HCT116 (cell line): ENCODE results near the gene RGS17. TPM values are rescaled to one million over a fixed set of nuclear protein-coding genes. Genes with fewer than 3 reads are reported as not detected.

Experiments
- ATAC-seq: fragments of 200-7000 bp; cut with Tn5 transposase; 2 replicates; pipeline ENCODE4 v1.9.1; 2020; ENCODE audit warnings: mild to moderate bottlenecking, moderate library complexity
- BruUV-seq: library from RNA; stranded (reverse); fragments of 400-500 nt; replicated peaks from 2 replicates; lab custom pipeline; 2021; lab: Mats Ljungman, UMichigan
- CTCF ChIA-PET: fragments of 300-600 bp; sonication (Branson Sonifier 250); formaldehyde crosslinking; loops from one replicate; lab custom pipeline; 2021; ENCODE audit warnings: antibody characterized with exemption; lab: Charles Lee
- POLR2A ChIA-PET: fragments of 300-600, 350-600 bp; sonication (Branson Sonifier 250); formaldehyde crosslinking; loops from one replicate; lab custom pipeline; 2021; ENCODE audit warnings: antibody characterized with exemption; lab: Charles Lee
- RAD21 ChIA-PET, 2 experiments: fragments of 300-600 bp; sonication (Branson Sonifier 250); formaldehyde crosslinking; loops; one replicate each; lab custom pipeline; 2023; ENCODE audit warnings: low total read pairs in 2 of 2; ENCODE audit not compliant: uncharacterized antibody in 2 of 2, unreplicated experiment in 2 of 2, low non-redundant PET in 1 of 2; lab: Charles Lee
- DNase-seq: peaks from one replicate; pipeline ENCODE4 v3.0.0-alpha.2; 2010; ENCODE audit warnings: low read depth, low spot score
- H2AFZ ChIP-seq: fragments of 200-600 bp; shearing (Covaris generic), sonication (generic); 2 replicates; pipeline ENCODE4 v1.6.1; 2017; ENCODE audit warnings: low read depth, mixed run types, mixed read lengths, antibody characterized with exemption, low read length; ENCODE audit not compliant: poor library complexity, severe bottlenecking
- H3K27ac ChIP-seq: 2 replicates; pipeline ENCODE4 v1.5.1; 2012; ENCODE audit warnings: low read depth, low read length
- H3K27me3 ChIP-seq: fragments of 200-600 bp; sonication (generic); 2 replicates; pipeline ENCODE4 v1.6.1; 2016; ENCODE audit warnings: mixed run types, low read length, mixed read lengths; ENCODE audit not compliant: insufficient read depth
- H3K36me3 ChIP-seq, 2 experiments: fragments of 200-500 bp in 1 of 2; fragments of 200-600 bp in 1 of 2; sonication (Bioruptor generic) in 1 of 2; sonication (generic) in 1 of 2; 2 replicates each; pipeline versions ENCODE4 v1.5.1 to v1.6.1; 2014 to 2016; ENCODE audit warnings: low read length in 2 of 2, inconsistent platforms in 1 of 2, mixed read lengths in 1 of 2, mixed run types in 1 of 2; ENCODE audit not compliant: insufficient read depth in 2 of 2, control insufficient read depth in 1 of 2
- H3K4me1 ChIP-seq, 2 experiments: fragments of 200-600 bp in 1 of 2; sonication (generic) in 1 of 2; 2 replicates each; pipeline versions ENCODE4 v1.5.1 to v1.6.1; 2012 to 2017; ENCODE audit warnings: low read length in 2 of 2, inconsistent platforms in 1 of 2, mild to moderate bottlenecking in 1 of 2, mixed read lengths in 1 of 2, mixed run types in 1 of 2, moderate library complexity in 1 of 2; ENCODE audit not compliant: insufficient read depth in 2 of 2, control insufficient read depth in 1 of 2
- H3K4me2 ChIP-seq: fragments of 200-600 bp; sonication (generic); 2 replicates; pipeline ENCODE4 v1.6.1; 2017; ENCODE audit warnings: mixed run types, low read length, mixed read lengths
- H3K4me3 ChIP-seq, 2 experiments: fragments of 200-600 bp in 1 of 2; sonication (generic) in 1 of 2; replicated peaks in 1 of 2; 2 replicates each; pipeline ENCODE4 v1.5.1; 2011 to 2016; ENCODE audit warnings: low read length in 2 of 2, control low read depth in 1 of 2, low read depth in 1 of 2, mild to moderate bottlenecking in 1 of 2, mixed read lengths in 1 of 2, mixed run types in 1 of 2
- H3K79me2 ChIP-seq: fragments of 200-600 bp; sonication (generic); 2 replicates; pipeline ENCODE4 v1.6.1; 2017; ENCODE audit warnings: mild to moderate bottlenecking, mixed run types, low read length, moderate library complexity, mixed read lengths; ENCODE audit not compliant: insufficient read depth
- H3K9ac ChIP-seq: fragments of 200-600 bp; sonication (generic); 2 replicates; pipeline ENCODE4 v1.6.1; 2016; ENCODE audit warnings: low read length, mixed read lengths
- H3K9me2 ChIP-seq: fragments of 200-600 bp; sonication (generic), shearing (Covaris generic); 2 replicates; pipeline ENCODE4 v1.6.1; 2017; ENCODE audit warnings: mixed run types, mild to moderate bottlenecking, moderate library complexity; ENCODE audit not compliant: insufficient read depth
- H3K9me3 ChIP-seq, 2 experiments: fragments of 200-500 bp in 1 of 2; fragments of 200-600 bp in 1 of 2; sonication (Bioruptor generic) in 1 of 2; sonication (generic) in 1 of 2; 2 replicates each; pipeline ENCODE4 v1.6.1; 2014 to 2017; ENCODE audit warnings: low read length in 2 of 2, mixed read lengths in 2 of 2, inconsistent platforms in 1 of 2, low read depth in 1 of 2, mild to moderate bottlenecking in 1 of 2, mixed run types in 1 of 2, moderate library complexity in 1 of 2; ENCODE audit not compliant: control insufficient read depth in 1 of 2, insufficient read depth in 1 of 2
- H4K20me1 ChIP-seq: fragments of 200-600 bp; sonication (generic), shearing (Covaris generic); 2 replicates; pipeline ENCODE4 v1.6.1; 2017; ENCODE audit warnings: mixed run types, mild to moderate bottlenecking, moderate library complexity; ENCODE audit not compliant: insufficient read depth
- ATF3 ChIP-seq: IDR thresholded peaks from 2 replicates; pipeline ENCODE4 v1.6.1; 2012
- CEBPB ChIP-seq: IDR thresholded peaks from 2 replicates; pipeline ENCODE4 v1.6.1; 2012; ENCODE audit warnings: low read depth
- EGR1 ChIP-seq: IDR thresholded peaks from 2 replicates; pipeline ENCODE4 v1.6.1; 2012; ENCODE audit warnings: low read depth
- EZH2 ChIP-seq: fragments of 200-600 bp; sonication (generic); IDR thresholded peaks from 2 replicates; pipeline ENCODE4 v1.6.1; 2017; ENCODE audit warnings: antibody characterized with exemption, mixed run types
- EZH2phosphoT487 ChIP-seq: fragments of 200-600 bp; IDR thresholded peaks from 2 replicates; pipeline ENCODE4 v1.6.1; 2018; ENCODE audit warnings: antibody characterized with exemption, borderline replicate concordance
- FOSL1 ChIP-seq: IDR thresholded peaks from 2 replicates; pipeline ENCODE4 v1.6.1; 2012; ENCODE audit warnings: low read depth
- POLR2A ChIP-seq: IDR thresholded peaks from 2 replicates; pipeline ENCODE4 v1.7.0; 2011; ENCODE audit warnings: borderline replicate concordance; ENCODE audit not compliant: insufficient read depth, insufficient read length; ENCODE audit errors: extremely low read depth
- RAD21 ChIP-seq: IDR thresholded peaks from 2 replicates; pipeline ENCODE4 v1.6.1; 2012; ENCODE audit warnings: low read depth, mild to moderate bottlenecking
- SP1 ChIP-seq: IDR thresholded peaks from 2 replicates; pipeline ENCODE4 v1.6.1; 2012; ENCODE audit warnings: low read depth
- SRF ChIP-seq: IDR thresholded peaks from 2 replicates; pipeline ENCODE4 v1.6.1; 2012; ENCODE audit warnings: low read depth
- TCF7L2 ChIP-seq: IDR thresholded peaks from 2 replicates; pipeline ENCODE4 v1.7.0; 2011; ENCODE audit warnings: borderline replicate concordance, inconsistent platforms; ENCODE audit not compliant: insufficient read depth, insufficient read length; ENCODE audit errors: extremely low read depth
- ZNF274 ChIP-seq: fragments of 200-500 bp; sonication (Bioruptor generic); IDR thresholded peaks from 2 replicates; pipeline ENCODE4 v1.6.1; 2014; ENCODE audit warnings: mild to moderate bottlenecking, low read depth, low read length, inconsistent platforms
- intact Hi-C: fragments of 100-400 bp; cut with micrococcal nuclease; formaldehyde crosslinking; loops from 2 replicates; pipeline ENCODE4 v1.10.0; 2022
- total RNA-seq: library from RNA; stranded (reverse); gene quantifications from one replicate; pipeline ENCODE4 v1.2.1, GENCODE V29; 2021; ENCODE audit not compliant: unreplicated experiment
- TF ChIP-seq, protein P1 (sequence below), 3 experiments: fragments of 200-600 bp in 1 of 3; sonication (generic) in 1 of 3; IDR thresholded peaks in 2 of 3; conservative IDR thresholded peaks in 1 of 3; 2 replicates each; pipeline ENCODE4 v1.5.1; 2012 to 2017; ENCODE audit warnings: low read depth in 2 of 3, low read length in 2 of 3, antibody characterized with exemption in 1 of 3, borderline replicate concordance in 1 of 3, control low read depth in 1 of 3, mild to moderate bottlenecking in 1 of 3, mixed read lengths in 1 of 3, mixed run types in 1 of 3, moderate library complexity in 1 of 3; ENCODE audit not compliant: insufficient read depth in 1 of 3

The RGS17 gene
- total RNA-seq, 1 experiment from 2014 or later = 3.9 TPM

GRCh38 chr6:153162646-153163045 lies 31.6 kb upstream of the RGS17 start (continued):
- TF ChIP-seq, protein P1, sequence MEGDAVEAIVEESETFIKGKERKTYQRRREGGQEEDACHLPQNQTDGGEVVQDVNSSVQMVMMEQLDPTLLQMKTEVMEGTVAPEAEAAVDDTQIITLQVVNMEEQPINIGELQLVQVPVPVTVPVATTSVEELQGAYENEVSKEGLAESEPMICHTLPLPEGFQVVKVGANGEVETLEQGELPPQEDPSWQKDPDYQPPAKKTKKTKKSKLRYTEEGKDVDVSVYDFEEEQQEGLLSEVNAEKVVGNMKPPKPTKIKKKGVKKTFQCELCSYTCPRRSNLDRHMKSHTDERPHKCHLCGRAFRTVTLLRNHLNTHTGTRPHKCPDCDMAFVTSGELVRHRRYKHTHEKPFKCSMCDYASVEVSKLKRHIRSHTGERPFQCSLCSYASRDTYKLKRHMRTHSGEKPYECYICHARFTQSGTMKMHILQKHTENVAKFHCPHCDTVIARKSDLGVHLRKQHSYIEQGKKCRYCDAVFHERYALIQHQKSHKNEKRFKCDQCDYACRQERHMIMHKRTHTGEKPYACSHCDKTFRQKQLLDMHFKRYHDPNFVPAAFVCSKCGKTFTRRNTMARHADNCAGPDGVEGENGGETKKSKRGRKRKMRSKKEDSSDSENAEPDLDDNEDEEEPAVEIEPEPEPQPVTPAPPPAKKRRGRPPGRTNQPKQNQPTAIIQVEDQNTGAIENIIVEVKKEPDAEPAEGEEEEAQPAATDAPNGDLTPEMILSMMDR (IDR thresholded peaks at IDR 0.05 in 2 of 3, conservative IDR thresholded peaks at IDR 0.05 in 1 of 3; ENCODE audit: borderline replicate concordance in 1 of 3, insufficient read depth in 1 of 3, low read depth in 2 of 3, low read length in 2 of 3) = no peak

DNA sequence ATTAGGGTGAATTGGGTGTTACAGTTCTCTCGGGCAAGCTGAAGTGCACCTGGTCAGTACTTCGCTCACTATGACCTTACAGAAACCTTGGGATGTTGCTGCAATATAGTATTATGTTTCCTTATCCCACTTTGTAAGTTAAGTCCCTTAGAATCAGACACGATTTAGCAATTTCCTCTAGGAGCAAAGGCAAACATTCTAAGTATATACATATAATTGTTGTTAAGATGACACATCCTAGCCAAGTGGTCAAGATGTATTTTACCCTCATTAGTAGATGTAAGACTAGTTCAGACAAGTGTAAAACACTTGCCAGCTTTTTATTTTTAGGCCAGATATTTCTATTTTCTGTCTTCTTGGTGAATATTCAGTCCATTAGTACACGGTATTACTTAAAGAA lies 31.1 kb upstream of the RGS17 start:
- Histone ChIP-seq H3K9me2 (0 out of 2 replicates have a peak, but pooled peaks cover 3% of the 10 kb centered on the region), H3K4me1 (peaks cover 5 to 14% of the 10 kb centered on the region in 2 experiments), H3K27ac (no peak overlapping the region), H3K4me3 (no peak overlapping the region), H4K20me1 (no peaks in the 10 kb centered on the region), H3K9ac (no peak overlapping the region), H3K9me3 (no peaks in the 10 kb centered on the region), H2AFZ (peak overlapping the region; percentile 48), H3K27me3 (no peaks in the 10 kb centered on the region), H3K79me2 (no peaks in the 10 kb centered on the region), H3K36me3 (no peaks in the 10 kb centered on the region)
- BruUV-seq = no TSS peak
- ATAC-seq (no peak), DNase-seq (no peak)
- intact Hi-C loops = no loop called here
- ChIA-PET POLR2A (no interaction called here), RAD21 (no interaction called here)
- TF ChIP-seq ZNF274 (no peak), SP1 (no peak)
- TF ChIP-seq, all 23 proteins: peak for 0
- no peak overlapping the region for H3K4me2 ChIP-seq
- CTCF ChIA-PET = no interaction called here

- no peaks in the 10 kb centered on the region for H3K4me1 ChIP-seq
- intact Hi-C loops = no loop called here
- H3K9me2 ChIP-seq = 0 out of 2 replicates have a peak, but pooled peaks cover 4% of the 10 kb centered on the region
- RAD21 ChIA-PET = no interaction called here
- POLR2A ChIA-PET = no interaction called here
- CTCF ChIA-PET = no interaction called here
- ATAC-seq = no peak
- no peaks in the 10 kb centered on the region for H4K20me1 ChIP-seq
- no peaks in the 10 kb centered on the region for H3K9me3 ChIP-seq
- H2AFZ ChIP-seq = no peak overlapping the region
- H3K27ac ChIP-seq = no peak overlapping the region
- no peaks in the 10 kb centered on the region for H3K36me3 ChIP-seq
- H3K27me3 ChIP-seq = no peaks in the 10 kb centered on the region
- no peak overlapping the region for H3K4me2 ChIP-seq
- BruUV-seq = no TSS peak
- H3K9ac ChIP-seq = no peak overlapping the region
- no peaks in the 10 kb centered on the region for H3K79me2 ChIP-seq
- no peak for DNase-seq
- no peak overlapping the region for H3K4me3 ChIP-seq
- TF ChIP-seq TCF7L2 = no peak
- no peak for TF ChIP-seq ATF3
- TF ChIP-seq CEBPB = no peak
- TF ChIP-seq EZH2 = no peak
- TF ChIP-seq EZH2phosphoT487 = no peak
- TF ChIP-seq POLR2A = no peak
- no peak for TF ChIP-seq RAD21
- TF ChIP-seq, protein P1 (IDR thresholded peaks at IDR 0.05 in 2 of 3, conservative IDR thresholded peaks at IDR 0.05 in 1 of 3; ENCODE audit: borderline replicate concordance in 1 of 3, insufficient read depth in 1 of 3, low read depth in 2 of 3, low read length in 2 of 3) = no peak
- no peak for TF ChIP-seq SRF
- no peak for TF ChIP-seq EGR1
- no peak for TF ChIP-seq FOSL1
Measured at GRCh38 chr6:153160221-153160620, 29.1 kb upstream of the RGS17 start.
